Caco-2 (cell line): ENCODE data around the gene CCDC110. TPM values are rescaled to one million over a fixed set of nuclear protein-coding genes. Genes with fewer than 3 reads are reported as not detected.

ENCODE experiments used
- BruUV-seq: library from RNA; stranded (reverse); fragments of 400-500 nt; replicated peaks from 2 replicates; lab custom pipeline; 2021; lab: Mats Ljungman, UMichigan
- CTCF ChIA-PET: fragments of 300-600 bp; sonication (Branson Sonifier 250); formaldehyde crosslinking; loops from one replicate; lab custom pipeline; 2022; ENCODE audit warnings: antibody characterized with exemption; lab: Charles Lee
- POLR2A ChIA-PET: fragments of 300-600 bp; sonication (Branson Sonifier 250); formaldehyde crosslinking; loops from one replicate; lab custom pipeline; 2022; ENCODE audit warnings: antibody characterized with exemption; lab: Charles Lee
- DNase-seq, 2 experiments: peaks; one replicate each; pipeline versions ENCODE4 v3.0.0 to v3.0.0-alpha.2; 2020 to 2022
- H3K27me3 ChIP-seq: replicated peaks from 2 replicates; pipeline ENCODE4 v1.6.0; 2011; ENCODE audit warnings: low read length; ENCODE audit not compliant: control insufficient read depth, insufficient read depth
- H3K36me3 ChIP-seq: 2 replicates; pipeline ENCODE4 v1.5.1; 2011; ENCODE audit warnings: low read length; ENCODE audit not compliant: control insufficient read depth, insufficient read depth
- H3K4me1 ChIP-seq: fragments of 250-450 bp; sonication (Bioruptor Pico); 2 replicates; pipeline ENCODE4 v1.5.1; 2020; ENCODE audit warnings: mild to moderate bottlenecking
- H3K4me3 ChIP-seq: 2 replicates; pipeline ENCODE4 v1.5.1; 2011; ENCODE audit warnings: low read depth, mild to moderate bottlenecking, control low read depth, low read length
- H3K9me3 ChIP-seq: fragments of 250-450 bp; sonication (Bioruptor Pico); 2 replicates; pipeline ENCODE4 v1.5.1; 2020; ENCODE audit warnings: mild to moderate bottlenecking, moderate library complexity
- H3K27ac Mint-ChIP-seq: one replicate; pipeline ENCODE4 v1.8.0; 2022; ENCODE audit warnings: mixed read lengths; ENCODE audit not compliant: unreplicated experiment
- H3K27me3 Mint-ChIP-seq: one replicate; pipeline ENCODE4 v1.8.0; 2022; ENCODE audit warnings: mixed read lengths; ENCODE audit not compliant: insufficient read depth, unreplicated experiment
- H3K36me3 Mint-ChIP-seq: one replicate; pipeline ENCODE4 v1.8.0; 2022; ENCODE audit warnings: mild to moderate bottlenecking, mixed read lengths; ENCODE audit not compliant: insufficient read depth, unreplicated experiment
- H3K4me1 Mint-ChIP-seq: one replicate; pipeline ENCODE4 v1.8.0; 2022; ENCODE audit warnings: low read depth, mixed read lengths; ENCODE audit not compliant: unreplicated experiment
- H3K4me3 Mint-ChIP-seq: one replicate; pipeline ENCODE4 v1.8.0; 2022; ENCODE audit warnings: mild to moderate bottlenecking, moderate library complexity, mixed read lengths; ENCODE audit not compliant: unreplicated experiment
- H3K9me3 Mint-ChIP-seq: one replicate; pipeline ENCODE4 v1.8.0; 2022; ENCODE audit warnings: mixed read lengths; ENCODE audit not compliant: unreplicated experiment
- CTCF ChIP-seq, 2 experiments: fragments of 200-600 bp in 1 of 2; IDR thresholded peaks; 1 replicate in 1 of 2; 2 replicates in 1 of 2; pipeline versions ENCODE4 v1.5.1 to v1.8.0; 2011 to 2022; ENCODE audit warnings: antibody characterized with exemption in 1 of 2, control low read depth in 1 of 2, inconsistent platforms in 1 of 2, low read depth in 1 of 2, low read length in 1 of 2, mild to moderate bottlenecking in 1 of 2, moderate library complexity in 1 of 2; ENCODE audit not compliant: insufficient read depth in 1 of 2, severe bottlenecking in 1 of 2, unreplicated experiment in 1 of 2
- intact Hi-C: fragments of 100-400 bp; cut with micrococcal nuclease; formaldehyde crosslinking; loops from one replicate; pipeline ENCODE4 v1.10.0; 2022; ENCODE audit not compliant: unreplicated experiment
- total RNA-seq: library from RNA; stranded (reverse); gene quantifications from 2 replicates; pipeline ENCODE4 v1.2.3, GENCODE V29; 2022

Gene CCDC110
- total RNA-seq, 1 experiment from 2014 or later, result not detected

- H3K27ac Mint-ChIP-seq, result no peak overlapping the region
- intact Hi-C loops, result loop anchor here (5.0 to 10.0 kb wide), 3 partner anchors 161 to 636 kb away; partner anchors contain the start of gene SLC25A4
- Histone ChIP-seq H3K4me3 (no peak overlapping the region), H3K4me1 (no peaks in the 10 kb centered on the region), H3K36me3 (no peaks in the 10 kb centered on the region), H3K27me3 (no peaks in the 10 kb centered on the region), H3K9me3 (no peaks in the 10 kb centered on the region)
- H3K9me3 Mint-ChIP-seq, result no peaks in the 10 kb centered on the region
- H3K4me1 Mint-ChIP-seq, result peaks cover 7% of the 10 kb centered on the region
- ChIA-PET POLR2A (no interaction called here), CTCF (no interaction called here)
- no TSS peak for BruUV-seq
- H3K27me3 Mint-ChIP-seq, result no peaks in the 10 kb centered on the region
- no peak for TF ChIP-seq CTCF (IDR thresholded peaks at IDR 0.05; ENCODE audit: insufficient read depth in 1 of 2, low read depth in 1 of 2, low read length in 1 of 2, severe bottlenecking in 1 of 2, unreplicated experiment in 1 of 2)
- H3K4me3 Mint-ChIP-seq, result no peak overlapping the region
- DNase-seq, result no peak
- H3K36me3 Mint-ChIP-seq, result peaks cover 18% of the 10 kb centered on the region
Measured at GRCh38 chr4:185398618-185399017, 72.9 kb downstream of the CCDC110 start.

DNA sequence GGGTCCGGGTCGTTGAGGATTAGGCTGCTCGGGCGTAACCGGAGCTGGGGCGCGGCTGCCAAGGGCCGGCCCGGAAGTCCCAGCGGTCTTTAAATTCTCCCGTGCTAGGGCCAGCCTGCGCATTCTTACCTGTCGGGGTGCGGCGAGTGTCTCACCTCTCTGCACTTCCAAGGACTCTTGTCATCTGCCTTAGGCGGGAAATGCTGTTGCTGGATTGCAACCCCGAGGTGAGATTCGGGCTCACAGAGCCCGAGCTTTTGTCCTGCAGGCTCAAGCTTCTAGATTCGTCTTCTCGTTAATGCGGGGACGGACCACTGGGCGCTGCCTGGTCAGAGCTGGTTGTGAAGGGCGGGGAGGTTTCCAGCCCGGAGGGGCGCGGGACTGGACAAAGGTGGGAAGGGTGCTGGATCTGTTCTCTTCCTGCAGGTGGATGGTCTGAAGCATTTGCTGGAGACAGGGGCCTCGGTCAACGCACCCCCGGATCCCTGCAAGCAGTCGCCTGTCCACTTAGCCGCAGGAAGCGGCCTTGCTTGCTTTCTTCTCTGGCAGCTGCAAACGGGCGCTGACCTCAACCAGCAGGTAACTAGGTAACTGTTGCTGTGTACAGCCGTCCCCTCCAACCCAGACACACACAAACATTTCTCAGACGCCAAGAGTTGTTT is 74.7 kb downstream of the CCDC110 start, which contains the start of gene ANKRD37:
Gene ANKRD37 (plus strand): TSS at position 118 of the 662 bp plus-strand sequence. CDS start 83 bp downstream, at position 201.
- peak within 1 kb of the TSS; percentile 85 for H3K4me3 ChIP-seq
- no peak for TF ChIP-seq CTCF (IDR thresholded peaks at IDR 0.05; ENCODE audit: insufficient read depth in 1 of 2, low read depth in 1 of 2, low read length in 1 of 2, severe bottlenecking in 1 of 2, unreplicated experiment in 1 of 2)
- intact Hi-C loops, result loop anchor here (1.0 to 10.0 kb wide), 6 partner anchors 28 to 638 kb away; partner anchors contain the start of genes CCDC110, SLC25A4, SNX25 and UFSP2
- no peaks in the 10 kb centered on the region for H3K9me3 Mint-ChIP-seq
- peak; percentile 60 to 70 for DNase-seq
- no peaks in the 10 kb centered on the region for H3K4me1 ChIP-seq
- peak within 1 kb of the TSS; percentile 91 for H3K27ac Mint-ChIP-seq
- no peaks in the 10 kb centered on the region for H3K36me3 ChIP-seq
- H3K27me3 ChIP-seq, result no peaks in the 10 kb centered on the region
- peaks cover 18% of the 10 kb centered on the region for H3K36me3 Mint-ChIP-seq
- BruUV-seq, result no TSS peak
- peak within 1 kb of the TSS; percentile 89 for H3K4me3 Mint-ChIP-seq
- no peaks in the 10 kb centered on the region for H3K9me3 ChIP-seq
- POLR2A ChIA-PET, result interaction anchor here (0.6 to 2.0 kb wide), 6 partner anchors 11 to 253 kb away, joined by 3 to 11 read pairs (median 4); partner anchors contain the start of genes SLC25A4 and UFSP2
- peaks cover 7% of the 10 kb centered on the region for H3K4me1 Mint-ChIP-seq
- CTCF ChIA-PET, result interaction anchor here (0.7 to 1.8 kb wide), 4 partner anchors 29 to 641 kb away, joined by 3 to 6 read pairs (median 4); partner anchors contain the start of gene UFSP2
- H3K27me3 Mint-ChIP-seq, result no peaks in the 10 kb centered on the region

DNA sequence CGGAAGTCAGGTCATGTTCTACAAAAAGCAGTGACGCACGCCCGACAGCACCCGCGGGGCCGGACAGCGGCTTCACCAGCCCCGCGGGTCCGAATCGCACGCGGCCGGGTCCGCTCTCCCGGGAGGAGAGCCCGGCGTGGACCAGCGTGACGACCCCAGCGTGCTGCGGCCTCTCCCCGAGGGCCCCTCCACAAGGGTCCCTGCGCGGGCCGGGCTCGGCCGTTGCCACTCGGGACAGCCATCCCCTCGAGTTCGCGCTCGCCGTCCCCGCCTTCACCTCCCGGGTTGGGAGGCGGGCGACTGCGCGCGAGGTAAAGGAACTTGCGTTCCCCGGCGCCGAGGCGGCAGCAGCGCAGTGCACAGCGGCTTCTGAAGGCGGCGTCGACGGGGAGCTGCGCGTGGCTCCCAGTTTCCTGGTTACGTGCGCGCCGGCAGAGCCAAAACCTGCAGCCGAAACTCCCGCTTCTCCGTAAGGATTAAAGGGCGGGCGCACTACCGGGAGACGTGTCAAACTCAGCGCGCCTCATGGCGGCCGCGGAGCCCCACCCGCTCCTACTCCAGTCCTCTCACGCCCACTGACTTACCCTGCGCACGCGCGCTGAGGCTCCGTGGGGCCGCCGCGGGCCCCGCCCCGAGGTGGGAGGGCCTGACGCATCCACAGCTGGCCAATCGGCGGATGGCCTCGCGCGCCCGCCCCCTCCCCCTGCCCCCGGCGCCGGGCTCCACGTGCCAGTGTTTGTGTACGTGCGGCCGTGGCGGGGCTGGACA is 75.4 kb downstream of the CCDC110 start:
- Mint-ChIP-seq H3K4me3 (peak overlapping the region; percentile 89), H3K27ac (peak overlapping the region; percentile 91), H3K4me1 (peaks cover 7% of the 10 kb centered on the region), H3K36me3 (peaks cover 18% of the 10 kb centered on the region), H3K9me3 (peaks cover 7% of the 10 kb centered on the region), H3K27me3 (no peaks in the 10 kb centered on the region)
- TF ChIP-seq CTCF (IDR thresholded peaks at IDR 0.05; ENCODE audit: insufficient read depth in 1 of 2, low read depth in 1 of 2, low read length in 1 of 2, severe bottlenecking in 1 of 2, unreplicated experiment in 1 of 2), result no peak
- Histone ChIP-seq H3K4me1 (no peaks in the 10 kb centered on the region), H3K27me3 (no peaks in the 10 kb centered on the region), H3K9me3 (no peaks in the 10 kb centered on the region), H3K36me3 (no peaks in the 10 kb centered on the region), H3K4me3 (peak overlapping the region; percentile 85)
- ChIA-PET CTCF (interaction anchor here (0.7 to 1.8 kb wide), 4 partner anchors 30 to 642 kb away, joined by 3 to 6 read pairs (median 4); partner anchors contain the start of gene UFSP2), POLR2A (interaction anchor here (0.6 to 2.0 kb wide), 6 partner anchors 12 to 253 kb away, joined by 3 to 11 read pairs (median 4); partner anchors contain the start of genes SLC25A4 and UFSP2)
- DNase-seq, result peak; percentile 97 to 98
- intact Hi-C loops, result loop anchor here (1.0 to 10.0 kb wide), 6 partner anchors 29 to 639 kb away; partner anchors contain the start of genes CCDC110, SLC25A4, SNX25 and UFSP2
- no TSS peak for BruUV-seq
